ENCODE data around the gene DPAGT1.
"Not testable (repeated sequence)": the region's sequence is repeated elsewhere in the genome, so short reads cannot be mapped to it uniquely, and the experiment has no call there.

The DPAGT1 gene

GRCh38 chr11:119092880-119093842 is 8.5 kb downstream of the DPAGT1 start:
- no peak for DNase-seq

DNA sequence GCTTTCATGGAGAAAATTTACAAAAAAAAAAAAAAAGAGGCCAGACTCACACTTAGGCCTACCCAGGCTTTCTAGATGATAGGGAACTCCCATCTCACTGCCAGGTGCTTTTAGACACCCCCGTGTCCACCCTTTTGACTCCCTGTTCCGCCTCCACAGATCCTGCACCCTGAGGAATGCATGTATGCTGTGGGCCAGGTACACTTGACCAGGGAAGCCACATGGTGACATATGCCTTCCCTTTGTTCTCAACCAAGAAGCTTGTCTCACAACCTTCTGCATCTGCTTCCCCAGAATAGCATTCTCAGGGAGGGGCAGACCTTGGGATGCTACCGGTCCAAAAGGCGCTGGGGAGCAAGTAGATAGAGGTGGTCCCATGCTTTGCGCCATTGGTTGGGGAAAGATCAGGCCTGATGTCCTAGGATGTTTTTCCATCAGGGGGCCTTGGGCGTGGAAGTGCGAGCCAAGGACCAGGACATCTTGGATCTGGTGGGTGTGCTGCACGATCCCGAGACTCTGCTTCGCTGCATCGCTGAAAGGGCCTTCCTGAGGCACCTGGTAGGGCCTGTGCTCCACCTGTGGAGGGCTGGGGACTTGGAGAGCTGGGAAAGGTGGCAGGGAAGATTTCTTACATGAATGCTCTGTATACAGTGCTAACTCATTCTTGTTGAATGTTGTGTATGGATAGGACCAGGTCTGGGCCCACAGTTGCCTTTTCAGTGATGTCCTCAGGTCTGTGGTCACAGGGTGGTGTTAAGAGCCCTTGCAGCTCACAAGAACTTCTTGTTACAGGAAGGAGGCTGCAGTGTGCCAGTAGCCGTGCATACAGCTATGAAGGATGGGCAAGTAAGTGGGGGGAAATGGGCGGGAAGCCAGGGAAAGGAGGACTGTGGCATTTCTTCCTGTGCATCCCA is 9.4 kb downstream of the DPAGT1 start:
- DNase-seq = no peak

GRCh38 chr11:119091178-119091577 is 10.5 kb downstream of the DPAGT1 start:
- no peak for DNase-seq

GRCh38 chr11:119089319-119089718 is 12.3 kb downstream of the DPAGT1 start:
- no peak for DNase-seq

DNA sequence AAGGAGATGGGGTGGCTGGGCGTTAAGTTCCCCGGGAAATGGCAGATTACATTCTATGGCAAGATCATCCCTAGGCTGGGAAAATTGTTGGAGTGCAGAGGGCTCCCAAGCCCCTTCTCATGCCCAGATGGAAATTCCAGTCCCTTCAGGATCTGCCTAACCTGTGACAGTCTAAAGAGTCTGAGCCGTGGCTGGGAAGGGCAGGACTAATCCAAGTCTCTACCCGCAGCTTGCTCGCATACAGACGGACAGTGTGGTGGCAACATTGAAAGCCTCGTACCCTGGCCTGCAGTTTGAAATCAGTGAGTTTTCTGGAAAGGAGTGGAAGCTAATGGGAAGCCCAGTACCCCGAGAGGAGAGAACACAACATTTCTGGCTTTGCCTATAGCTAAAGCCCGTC is 13.2 kb downstream of the DPAGT1 start:
- no peak for DNase-seq

- no peak for DNase-seq
Measured at GRCh38 chr11:119087747-119088241, 13.9 kb downstream of the DPAGT1 start.

- DNase-seq = no peak
Measured at GRCh38 chr11:119087123-119087522, 14.5 kb downstream of the DPAGT1 start.

DNA sequence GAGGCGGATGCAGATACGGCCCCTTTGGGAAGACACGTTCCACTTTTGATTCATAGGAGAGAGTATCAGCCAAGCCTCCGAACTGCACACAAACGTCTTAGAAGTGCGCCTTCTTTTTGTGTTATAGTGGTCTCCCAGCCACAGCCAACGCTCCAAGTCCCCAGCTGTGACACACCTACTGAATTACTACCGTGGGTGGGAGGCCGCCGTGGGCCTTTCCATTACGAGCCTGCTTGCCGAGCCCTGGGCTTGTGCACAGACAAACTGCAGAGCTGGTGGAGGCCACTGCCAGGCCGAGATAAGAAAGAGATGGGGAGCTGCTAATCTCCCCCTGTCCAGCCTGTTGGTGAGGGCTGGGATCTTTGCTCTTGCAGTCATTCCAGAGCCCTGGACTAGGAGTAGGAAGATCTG is 16.2 kb downstream of the DPAGT1 start:
- DNase-seq = peak; percentile 78

DNA sequence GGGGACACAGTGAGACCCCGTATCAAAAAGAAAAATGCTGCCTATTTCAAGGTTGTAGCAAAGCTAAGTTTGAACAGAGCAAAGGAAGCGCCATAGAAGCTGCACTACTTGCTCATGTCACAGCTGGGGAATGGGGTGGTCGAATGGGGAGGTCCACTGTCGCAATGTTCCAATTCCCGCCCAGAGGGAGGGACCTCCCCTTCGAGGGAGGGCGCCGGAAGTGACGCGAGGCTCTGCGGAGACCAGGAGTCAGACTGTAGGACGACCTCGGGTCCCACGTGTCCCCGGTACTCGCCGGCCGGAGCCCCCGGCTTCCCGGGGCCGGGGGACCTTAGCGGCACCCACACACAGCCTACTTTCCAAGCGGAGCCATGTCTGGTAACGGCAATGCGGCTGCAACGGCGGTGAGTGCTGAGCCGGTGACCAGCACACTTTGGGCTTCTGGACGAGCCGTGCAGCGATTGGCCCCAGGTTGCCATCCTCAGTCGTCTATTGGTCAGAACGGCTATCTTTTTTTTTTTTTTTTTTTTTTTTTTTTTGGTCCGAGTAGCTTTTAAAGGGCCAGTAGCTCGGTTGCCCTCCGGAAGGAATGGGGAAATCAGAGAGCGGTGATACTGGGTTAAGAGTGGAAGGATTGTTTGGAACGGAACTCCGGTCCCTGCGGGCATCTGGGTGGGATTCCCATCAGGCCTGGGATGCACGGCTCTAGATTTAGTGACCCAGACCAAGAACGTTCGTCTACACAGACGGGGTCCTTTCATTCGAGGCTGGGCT is 16.8 kb downstream of the DPAGT1 start, which contains the start of gene HMBS:
Gene HMBS (plus strand): TSS at position 219 of the 774 bp plus-strand sequence. CDS start 153 bp downstream, at position 372.
- peak; percentile 95 for DNase-seq

DNA sequence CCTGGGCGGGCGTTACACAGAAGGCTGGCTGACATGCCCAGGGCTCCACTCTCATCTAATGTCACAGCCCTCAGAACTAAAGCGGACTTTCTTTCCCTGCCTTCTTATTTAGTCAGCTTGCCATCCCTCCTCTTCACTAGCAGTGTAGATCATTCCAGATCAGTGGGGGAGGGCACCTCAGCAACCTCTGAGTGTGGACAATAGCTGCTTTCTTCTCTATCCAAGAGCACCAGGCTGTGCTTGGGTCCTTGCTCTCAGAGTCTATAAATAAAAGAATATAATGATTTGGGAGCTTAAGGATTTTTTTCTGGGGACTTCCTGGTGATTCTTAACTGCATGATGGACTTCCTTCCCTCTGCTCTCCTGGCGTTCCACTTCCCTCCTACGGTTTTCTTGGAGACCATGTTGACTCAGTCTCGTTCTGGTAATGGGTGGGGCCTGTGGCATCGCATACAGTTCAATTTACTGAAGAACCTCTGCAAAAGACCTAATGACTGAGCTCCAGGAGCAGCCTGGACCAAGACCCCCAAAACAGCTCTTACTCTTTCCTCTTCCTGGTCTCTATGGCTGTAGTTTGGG is 19.9 kb downstream of the DPAGT1 start:
- DNase-seq = no peak

GRCh38 chr11:119078675-119079420 is 22.8 kb downstream of the DPAGT1 start:
- no peak for DNase-seq

GRCh38 chr11:119077839-119078238 is 23.8 kb downstream of the DPAGT1 start:
- DNase-seq = no peak

DNA sequence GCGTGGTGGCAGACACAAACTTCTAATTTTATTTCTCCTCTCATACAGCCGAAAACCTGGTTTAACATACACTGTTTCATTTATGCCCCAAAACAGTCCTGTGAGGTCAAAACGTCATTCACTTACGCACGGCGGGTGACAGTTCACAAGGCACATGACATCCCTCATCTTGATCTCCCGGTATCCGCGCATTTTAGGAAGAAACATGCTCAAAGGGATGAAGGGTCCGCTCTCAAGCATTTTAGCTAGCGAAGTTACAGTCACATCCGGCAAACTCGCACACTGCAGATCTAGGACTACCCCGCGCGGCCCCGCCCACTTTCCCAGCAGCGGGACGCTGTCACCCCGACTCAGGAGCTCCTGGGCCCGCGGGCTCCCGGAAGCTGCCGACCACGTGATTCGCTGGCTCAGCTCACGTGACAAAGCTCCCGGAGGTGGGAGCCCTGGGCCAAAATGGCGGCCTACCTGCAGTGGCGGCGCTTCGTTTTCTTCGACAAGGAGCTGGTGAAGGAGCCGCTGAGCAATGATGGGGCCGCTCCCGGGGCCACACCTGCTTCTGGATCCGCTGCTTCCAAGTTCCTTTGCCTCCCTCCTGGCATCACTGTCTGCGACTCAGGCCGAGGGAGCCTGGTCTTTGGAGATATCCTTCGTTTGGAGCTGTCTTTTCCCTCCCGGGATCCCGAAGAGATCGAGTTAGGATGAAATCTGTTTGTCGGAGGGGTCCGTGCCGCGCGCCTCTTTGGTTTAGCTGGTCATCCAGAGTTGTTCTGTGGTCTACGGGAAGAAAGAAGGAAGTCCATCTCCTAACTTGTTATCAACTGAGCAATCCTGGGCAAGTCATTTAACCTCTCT is 34.1 kb downstream of the DPAGT1 start, which contains the start of gene VPS11:
Gene VPS11 (plus strand): TSS at position 448 of the 852 bp plus-strand sequence. CDS start 6 bp downstream, at position 454.
- peak; percentile 98 for DNase-seq

DNA sequence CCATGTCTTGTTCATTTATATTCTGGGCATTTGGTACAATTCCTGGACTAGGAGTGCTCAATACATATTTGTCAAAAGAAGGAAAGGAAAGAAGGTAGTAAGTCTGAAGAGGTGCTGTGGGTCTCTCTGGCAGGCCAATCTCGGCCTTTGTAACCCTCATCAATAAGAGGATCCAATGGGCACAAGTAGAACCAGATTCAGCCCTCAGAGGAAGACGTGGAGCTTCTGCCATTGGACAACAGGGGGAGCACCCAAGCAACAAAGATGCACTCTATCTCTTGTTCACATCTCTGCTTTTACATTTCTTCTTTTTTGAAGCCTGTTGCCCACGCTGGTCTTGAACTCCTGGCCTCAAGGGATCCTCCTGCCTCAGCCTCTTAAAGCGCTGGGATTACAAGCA is 36.3 kb downstream of the DPAGT1 start:
- DNase-seq = no peak

- no peak for DNase-seq
Measured at GRCh38 chr11:119062779-119063178, 38.9 kb downstream of the DPAGT1 start.

DNA sequence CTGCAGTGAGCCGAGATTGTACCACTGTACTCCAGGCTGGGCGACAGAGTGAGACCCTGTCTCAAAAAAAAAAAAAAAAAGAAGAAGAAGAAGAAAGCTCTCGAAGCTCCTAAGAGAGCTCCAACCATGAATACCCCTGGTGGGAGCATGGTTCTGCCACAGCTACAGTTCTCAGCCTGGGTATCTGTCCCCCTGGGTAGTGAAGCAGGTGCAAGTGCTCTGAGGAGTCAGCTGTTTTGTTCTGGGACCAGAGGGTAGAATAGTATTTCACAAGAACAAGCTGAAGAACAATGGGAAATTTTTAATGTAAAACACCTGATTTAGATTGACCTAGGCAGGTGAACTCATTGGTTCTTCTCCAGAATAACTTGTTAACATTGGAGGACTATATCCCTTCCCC is 40.4 kb downstream of the DPAGT1 start:
- DNase-seq = no peak

DNA sequence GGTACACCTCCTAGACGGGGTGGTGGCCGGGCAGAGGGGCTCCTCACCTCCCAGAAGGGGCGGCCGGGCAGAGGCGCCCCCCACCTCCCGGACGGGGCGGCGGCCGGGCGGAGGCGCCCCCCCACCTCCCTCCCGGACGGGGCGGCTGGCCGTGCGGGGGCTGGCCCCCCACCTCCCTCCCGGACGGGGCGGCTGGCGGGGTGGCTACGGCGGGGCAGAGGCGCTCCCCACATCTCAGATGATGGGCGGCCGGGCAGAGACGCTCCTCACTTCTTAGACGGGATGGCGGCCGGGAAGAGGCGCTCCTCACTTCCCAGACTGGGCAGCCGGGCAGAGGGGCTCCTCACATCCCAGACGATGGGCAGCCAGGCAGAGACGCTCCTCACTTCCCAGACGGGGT is 42.5 kb downstream of the DPAGT1 start:
- not testable (repeated sequence) for DNase-seq

DNA sequence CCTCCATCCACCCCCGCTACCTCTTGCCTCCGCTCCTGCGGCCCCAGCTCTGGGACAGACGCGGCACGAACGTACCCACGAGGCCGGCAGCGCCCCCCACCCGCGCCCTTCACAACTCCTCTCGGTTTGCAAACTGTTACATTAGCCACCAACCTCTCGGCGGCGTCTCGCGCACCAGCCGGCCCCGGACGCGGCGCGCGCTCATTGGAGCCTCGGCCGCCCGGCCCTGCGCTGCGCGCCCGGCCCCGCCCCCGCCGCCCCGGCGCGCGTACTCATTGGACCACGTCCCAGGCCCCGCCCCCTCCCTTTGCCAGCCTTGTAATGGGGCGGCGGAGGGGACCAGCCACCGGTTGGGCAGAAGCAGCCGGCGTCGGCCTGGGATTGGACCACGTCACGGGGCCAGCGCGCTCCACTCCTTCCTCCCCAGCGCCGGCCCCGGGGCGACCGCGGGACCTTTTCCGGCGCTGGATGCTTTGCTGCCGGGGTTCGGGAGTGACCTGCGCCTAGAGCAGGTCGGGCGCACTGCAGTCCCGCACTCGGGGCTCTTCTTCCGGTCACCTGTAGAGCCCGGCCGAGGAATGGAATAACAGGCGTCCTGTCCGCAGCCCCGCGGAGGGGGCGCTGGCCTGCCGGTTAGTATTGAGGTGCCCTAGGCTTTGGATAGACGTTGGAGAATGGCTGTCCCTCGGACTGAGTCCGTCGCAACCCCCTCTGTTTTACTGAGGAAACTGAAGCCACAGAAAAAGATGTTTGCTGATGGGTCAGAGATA is 44.5 kb downstream of the DPAGT1 start, which contains the start of gene HYOU1:
Gene HYOU1 (minus strand): TSS at position 206 of the 770 bp plus-strand sequence. CDS start 1,045 bp downstream, outside the sequence.
- DNase-seq = peak; percentile 99

- peak; percentile 71 for DNase-seq
Measured at GRCh38 chr11:119056421-119056999, 45.1 kb downstream of the DPAGT1 start.
